RWPE1 (cell line): Measurements from ENCODE around the gene PABPN1.
A peak's percentile ranks its signal among the peaks of the same experiment; 100 is the strongest.
"Not testable (repeated sequence)": the region's sequence is repeated elsewhere in the genome, so short reads cannot be mapped to it uniquely, and the experiment has no call there.

Experiments used
- CTCF ChIA-PET: fragments of 350-600 bp; sonication (Branson Sonifier 250); formaldehyde crosslinking; extraction: SDS; loops from one replicate; lab custom pipeline; 2021; lab: Yijun Ruan, JAX
- POLR2A ChIA-PET: fragments of 400-600 bp; formaldehyde crosslinking; extraction: SDS; loops from one replicate; lab custom pipeline; 2020; ENCODE audit warnings: antibody characterized with exemption; ENCODE audit not compliant: low non-redundant PET; lab: Yijun Ruan, JAX
- DNase-seq: peaks from one replicate; pipeline ENCODE4 v3.0.0; 2012; ENCODE audit warnings: low spot score
- H3K27ac ChIP-seq: fragments of 450-650 bp; 2 replicates; pipeline ENCODE4 v1.5.1; 2017
- TF ChIP-seq, protein P1 (sequence below): fragments of 450-650 bp; conservative IDR thresholded peaks from 2 replicates; pipeline ENCODE4 v1.5.1; 2017; ENCODE audit warnings: low read depth, mild to moderate bottlenecking

PABPN1 gene

DNA sequence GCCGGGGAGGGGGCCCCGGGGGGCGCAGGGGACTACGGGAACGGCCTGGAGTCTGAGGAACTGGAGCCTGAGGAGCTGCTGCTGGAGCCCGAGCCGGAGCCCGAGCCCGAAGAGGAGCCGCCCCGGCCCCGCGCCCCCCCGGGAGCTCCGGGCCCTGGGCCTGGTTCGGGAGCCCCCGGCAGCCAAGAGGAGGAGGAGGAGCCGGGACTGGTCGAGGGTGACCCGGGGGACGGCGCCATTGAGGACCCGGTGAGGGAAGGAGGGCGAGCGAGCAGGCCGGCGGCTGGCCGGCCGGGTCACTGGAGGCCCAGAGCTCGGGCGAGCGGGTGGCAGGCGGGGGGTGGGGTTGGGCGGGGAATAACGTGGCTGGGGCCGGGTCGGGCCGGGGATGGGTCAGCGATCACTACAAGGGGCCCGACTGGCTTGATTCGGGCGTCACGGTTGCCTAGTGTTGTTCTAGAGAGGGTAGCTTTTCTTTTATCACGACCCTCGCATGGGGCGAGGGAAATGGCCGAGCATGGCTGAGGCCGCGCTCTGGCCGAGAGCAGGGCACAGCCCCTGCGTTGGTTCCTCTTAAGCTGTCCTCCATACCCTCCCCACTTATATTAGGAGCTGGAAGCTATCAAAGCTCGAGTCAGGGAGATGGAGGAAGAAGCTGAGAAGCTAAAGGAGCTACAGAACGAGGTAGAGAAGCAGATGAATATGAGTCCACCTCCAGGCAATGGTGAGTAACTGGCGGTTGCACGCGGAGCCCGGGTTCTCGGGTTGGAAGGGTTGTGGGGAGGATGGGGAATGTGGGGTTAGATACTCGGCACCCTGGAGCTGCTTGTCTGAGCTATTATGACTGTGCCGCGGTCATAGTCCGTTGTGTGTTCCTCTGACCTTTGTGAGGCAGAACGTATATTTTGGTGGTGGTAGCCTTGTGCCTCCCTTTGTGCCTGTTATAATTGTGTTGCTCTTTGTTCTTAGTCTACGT, 603 bp downstream of the PABPN1 start:
- CTCF ChIA-PET: interaction anchor here (1.0 to 3.0 kb wide), 3 partner anchors 15 to 157 kb away, joined by 3 to 12 read pairs (median 10); partner anchors contain the start of gene BCL2L2
- POLR2A ChIA-PET: interaction anchor here (1.2 to 1.9 kb wide), 3 partner anchors 15 to 35 kb away, joined by 8 to 12 read pairs (median 9); partner anchors contain the start of genes BCL2L2, HOMEZ and PPP1R3E
- peak; percentile 57 for DNase-seq
- H3K27ac ChIP-seq: peak overlapping the region; percentile 87
- TF ChIP-seq, protein P1, sequence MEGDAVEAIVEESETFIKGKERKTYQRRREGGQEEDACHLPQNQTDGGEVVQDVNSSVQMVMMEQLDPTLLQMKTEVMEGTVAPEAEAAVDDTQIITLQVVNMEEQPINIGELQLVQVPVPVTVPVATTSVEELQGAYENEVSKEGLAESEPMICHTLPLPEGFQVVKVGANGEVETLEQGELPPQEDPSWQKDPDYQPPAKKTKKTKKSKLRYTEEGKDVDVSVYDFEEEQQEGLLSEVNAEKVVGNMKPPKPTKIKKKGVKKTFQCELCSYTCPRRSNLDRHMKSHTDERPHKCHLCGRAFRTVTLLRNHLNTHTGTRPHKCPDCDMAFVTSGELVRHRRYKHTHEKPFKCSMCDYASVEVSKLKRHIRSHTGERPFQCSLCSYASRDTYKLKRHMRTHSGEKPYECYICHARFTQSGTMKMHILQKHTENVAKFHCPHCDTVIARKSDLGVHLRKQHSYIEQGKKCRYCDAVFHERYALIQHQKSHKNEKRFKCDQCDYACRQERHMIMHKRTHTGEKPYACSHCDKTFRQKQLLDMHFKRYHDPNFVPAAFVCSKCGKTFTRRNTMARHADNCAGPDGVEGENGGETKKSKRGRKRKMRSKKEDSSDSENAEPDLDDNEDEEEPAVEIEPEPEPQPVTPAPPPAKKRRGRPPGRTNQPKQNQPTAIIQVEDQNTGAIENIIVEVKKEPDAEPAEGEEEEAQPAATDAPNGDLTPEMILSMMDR: no peak

DNA sequence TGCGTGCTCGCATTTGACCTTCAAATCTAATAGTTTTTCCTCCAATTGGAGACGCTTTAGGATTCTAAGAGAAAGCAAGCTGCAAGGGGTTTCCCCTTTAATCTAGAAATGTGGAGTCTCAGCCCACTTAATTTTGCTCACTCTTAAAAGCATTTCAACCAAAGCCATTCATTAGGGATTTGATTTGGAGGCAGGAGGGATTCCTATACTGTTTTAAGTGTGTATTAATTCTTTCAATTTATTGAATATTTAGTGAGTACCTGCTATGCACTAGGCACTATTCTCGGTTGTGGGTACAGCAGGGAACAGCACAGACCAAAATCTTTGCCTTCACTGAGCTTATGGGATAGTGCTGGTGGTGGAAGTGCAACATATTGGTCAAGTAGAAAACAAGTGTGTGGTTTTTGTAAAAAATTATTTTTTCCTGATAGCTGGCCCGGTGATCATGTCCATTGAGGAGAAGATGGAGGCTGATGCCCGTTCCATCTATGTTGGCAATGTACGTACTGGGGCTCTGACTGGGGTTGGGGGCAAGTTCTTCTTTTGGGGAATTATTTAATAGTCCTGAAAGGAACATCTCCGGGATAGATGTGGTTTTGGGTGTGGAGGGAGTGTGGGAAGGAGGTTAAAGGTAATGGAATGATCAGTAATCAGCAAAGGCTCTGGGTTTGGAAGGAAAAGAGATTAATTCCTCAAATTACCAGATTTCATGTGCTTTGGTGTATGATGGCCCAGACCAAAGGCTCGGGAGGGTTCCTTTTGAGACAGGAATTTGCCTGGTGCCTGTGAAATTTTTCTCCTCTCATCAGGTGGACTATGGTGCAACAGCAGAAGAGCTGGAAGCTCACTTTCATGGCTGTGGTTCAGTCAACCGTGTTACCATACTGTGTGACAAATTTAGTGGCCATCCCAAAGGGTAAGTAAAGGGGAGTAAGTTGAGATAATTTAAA, 1.6 kb downstream of the PABPN1 start:
- peak overlapping the region; percentile 87 for H3K27ac ChIP-seq
- TF ChIP-seq, protein P1: no peak
- no peak for DNase-seq
- ChIA-PET CTCF (interaction anchor here (3.0 kb wide), 1 partner anchor 57 kb away, joined by 12 read pairs; no protein-coding TSS in a partner anchor), POLR2A (interaction anchor here (0.6 to 1.9 kb wide), 2 partner anchors 20 to 152 kb away, joined by 5 to 9 read pairs; partner anchors contain the start of gene PPP1R3E)

DNA sequence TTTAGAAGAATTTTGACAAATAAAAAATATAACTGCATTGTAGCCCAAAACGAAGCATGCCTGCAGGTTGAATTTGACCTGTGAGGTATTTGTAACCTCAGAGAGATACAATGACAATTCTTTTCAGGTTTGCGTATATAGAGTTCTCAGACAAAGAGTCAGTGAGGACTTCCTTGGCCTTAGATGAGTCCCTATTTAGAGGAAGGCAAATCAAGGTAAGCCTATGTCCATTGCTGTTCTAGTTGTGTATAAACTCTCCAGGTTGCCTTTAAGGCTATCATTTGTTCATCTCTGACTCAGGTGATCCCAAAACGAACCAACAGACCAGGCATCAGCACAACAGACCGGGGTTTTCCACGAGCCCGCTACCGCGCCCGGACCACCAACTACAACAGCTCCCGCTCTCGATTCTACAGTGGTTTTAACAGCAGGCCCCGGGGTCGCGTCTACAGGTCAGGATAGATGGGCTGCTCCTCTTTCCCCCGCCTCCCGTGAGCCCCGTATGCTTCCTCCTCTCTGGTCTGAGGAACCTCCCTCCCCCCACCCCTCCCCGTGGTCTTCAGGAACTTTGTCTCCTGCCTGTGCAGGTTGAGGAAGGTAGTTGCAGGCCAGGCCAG, 2.7 kb downstream of the PABPN1 start:
- ChIA-PET CTCF (interaction anchor here (3.0 kb wide), 1 partner anchor 56 kb away, joined by 12 read pairs; no protein-coding TSS in a partner anchor), POLR2A (interaction anchor here (0.5 to 0.6 kb wide), 2 partner anchors 45 to 153 kb away, joined by 5 to 8 read pairs; no protein-coding TSS in a partner anchor)
- DNase-seq: no peak
- TF ChIP-seq, protein P1: no peak
- H3K27ac ChIP-seq: peak overlapping the region; percentile 26; the same call in 1 of the 2 replicates

DNA sequence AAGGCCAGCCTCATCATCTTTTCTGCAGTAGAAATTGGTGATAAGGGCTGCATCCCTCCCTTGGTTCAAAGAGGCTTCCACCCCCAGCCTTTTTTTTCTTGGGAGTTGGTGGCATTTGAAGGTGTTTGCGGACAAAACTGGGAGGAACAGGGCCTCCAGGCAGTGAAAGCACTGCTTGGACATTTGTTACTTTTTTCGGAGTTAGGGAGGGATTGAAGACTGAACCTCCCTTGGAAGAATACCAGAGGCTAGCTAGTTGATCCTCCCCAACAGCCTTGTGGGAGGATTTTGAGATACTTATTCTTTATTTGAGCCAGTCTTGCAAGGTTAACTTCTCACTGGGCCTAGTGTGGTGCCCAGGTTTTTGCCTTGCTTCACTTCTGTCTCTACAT, 3.2 kb downstream of the PABPN1 start:
- peak overlapping the region; percentile 26; the same call in 1 of the 2 replicates for H3K27ac ChIP-seq
- ChIA-PET CTCF (no interaction called here), POLR2A (no interaction called here)
- DNase-seq: no peak
- TF ChIP-seq, protein P1: no peak

DNA sequence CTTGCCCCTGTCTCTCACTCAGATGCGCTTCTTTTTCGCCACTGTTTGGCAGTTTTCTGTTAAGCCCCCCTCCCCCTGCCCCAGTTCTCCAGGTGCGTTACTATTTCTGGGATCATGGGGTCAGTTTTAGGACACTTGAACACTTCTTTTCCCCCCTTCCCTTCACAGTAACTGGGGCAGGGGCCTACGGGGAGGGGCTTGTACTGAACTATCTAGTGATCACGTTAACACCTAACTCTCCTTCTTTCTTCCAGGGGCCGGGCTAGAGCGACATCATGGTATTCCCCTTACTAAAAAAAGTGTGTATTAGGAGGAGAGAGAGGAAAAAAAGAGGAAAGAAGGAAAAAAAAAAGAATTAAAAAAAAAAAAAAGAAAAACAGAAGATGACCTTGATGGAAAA, 3.7 kb downstream of the PABPN1 start:
- DNase-seq: no peak
- TF ChIP-seq, protein P1: no peak
- ChIA-PET CTCF (no interaction called here), POLR2A (no interaction called here)
- no peak overlapping the region for H3K27ac ChIP-seq

DNA sequence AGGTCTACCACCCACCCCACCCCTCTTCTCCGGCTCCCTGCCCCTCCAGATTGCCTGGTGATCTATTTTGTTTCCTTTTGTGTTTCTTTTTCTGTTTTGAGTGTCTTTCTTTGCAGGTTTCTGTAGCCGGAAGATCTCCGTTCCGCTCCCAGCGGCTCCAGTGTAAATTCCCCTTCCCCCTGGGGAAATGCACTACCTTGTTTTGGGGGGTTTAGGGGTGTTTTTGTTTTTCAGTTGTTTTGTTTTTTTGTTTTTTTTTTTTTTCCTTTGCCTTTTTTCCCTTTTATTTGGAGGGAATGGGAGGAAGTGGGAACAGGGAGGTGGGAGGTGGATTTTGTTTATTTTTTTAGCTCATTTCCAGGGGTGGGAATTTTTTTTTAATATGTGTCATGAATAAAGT, 4.5 kb downstream of the PABPN1 start:
- POLR2A ChIA-PET: interaction anchor here (0.7 kb wide), 1 partner anchor 59 kb away, joined by 6 read pairs; no protein-coding TSS in a partner anchor
- H3K27ac ChIP-seq, DNase-seq: not testable (repeated sequence)
- CTCF ChIA-PET: interaction anchor here (0.7 to 2.7 kb wide), 4 partner anchors 54 to 603 kb away, joined by 3 to 34 read pairs (median 4); no protein-coding TSS in a partner anchor
